HUES64 (cell line): ENCODE data around the gene DERA.
"Not testable (repeated sequence)": the region's sequence is repeated elsewhere in the genome, so short reads cannot be mapped to it uniquely, and the experiment has no call there.

Source experiments
- H3K27ac ChIP-seq: 2 replicates; pipeline ENCODE4 v1.7.0; 2013; ENCODE audit warnings: low read depth, low read length, inconsistent platforms
- H3K27me3 ChIP-seq: 2 replicates; pipeline ENCODE4 v1.6.1; 2013; ENCODE audit warnings: mild to moderate bottlenecking, low read length; ENCODE audit not compliant: insufficient read depth
- H3K36me3 ChIP-seq: 2 replicates; pipeline ENCODE4 v1.6.1; 2013; ENCODE audit warnings: mild to moderate bottlenecking, low read length; ENCODE audit not compliant: insufficient read depth
- H3K4me1 ChIP-seq: 2 replicates; pipeline ENCODE4 v1.6.1; 2013; ENCODE audit warnings: mild to moderate bottlenecking, low read length, moderate library complexity; ENCODE audit not compliant: insufficient read depth
- H3K4me3 ChIP-seq: 2 replicates; pipeline ENCODE4 v1.5.1; 2013; ENCODE audit warnings: mild to moderate bottlenecking, low read length, moderate library complexity
- H3K9ac ChIP-seq: 2 replicates; pipeline ENCODE4 v1.6.1; 2013; ENCODE audit warnings: mild to moderate bottlenecking, low read depth, low read length
- H3K9me3 ChIP-seq: 2 replicates; pipeline ENCODE4 v1.6.1; 2013; ENCODE audit warnings: low read depth, low read length; ENCODE audit not compliant: insufficient read depth
- WGBS: fragments of 150-250, 120-280 bp; methylation state at CpG from one replicate; pipeline ENCODE4 v1.1.7; 2013; ENCODE audit warnings: missing lambda C conversion rate; 5-methylcytosine and 5-hydroxymethylcytosine counted together

Gene DERA

GRCh38 chr12:16012117-16012516 is 101.0 kb downstream of the DERA start:
- Histone ChIP-seq H3K4me3 (no peak overlapping the region), H3K9me3 (peaks cover 20% of the 10 kb centered on the region), H3K9ac (no peak overlapping the region), H3K36me3 (no peaks in the 10 kb centered on the region), H3K4me1 (no peaks in the 10 kb centered on the region), H3K27ac (no peak overlapping the region), H3K27me3 (no peaks in the 10 kb centered on the region)

- not testable (repeated sequence) for H3K4me3 ChIP-seq, H3K27ac ChIP-seq, H3K4me1 ChIP-seq, H3K9ac ChIP-seq, H3K36me3 ChIP-seq, H3K27me3 ChIP-seq
- peaks cover 20% of the 10 kb centered on the region for H3K9me3 ChIP-seq
- 93% methylated on average over 1 of the region's 1 CpG for WGBS
Observed at GRCh38 chr12:16013722-16014121, 102.6 kb downstream of the DERA start.

- not testable (repeated sequence) for H3K36me3 ChIP-seq, H3K9ac ChIP-seq, H3K4me1 ChIP-seq, H3K4me3 ChIP-seq, H3K27me3 ChIP-seq, H3K27ac ChIP-seq
- WGBS, result 95% methylated on average over 6 of the region's 6 CpGs
- peaks cover 21% of the 10 kb centered on the region for H3K9me3 ChIP-seq
Observed at GRCh38 chr12:16014394-16014793, 103.3 kb downstream of the DERA start.

DNA sequence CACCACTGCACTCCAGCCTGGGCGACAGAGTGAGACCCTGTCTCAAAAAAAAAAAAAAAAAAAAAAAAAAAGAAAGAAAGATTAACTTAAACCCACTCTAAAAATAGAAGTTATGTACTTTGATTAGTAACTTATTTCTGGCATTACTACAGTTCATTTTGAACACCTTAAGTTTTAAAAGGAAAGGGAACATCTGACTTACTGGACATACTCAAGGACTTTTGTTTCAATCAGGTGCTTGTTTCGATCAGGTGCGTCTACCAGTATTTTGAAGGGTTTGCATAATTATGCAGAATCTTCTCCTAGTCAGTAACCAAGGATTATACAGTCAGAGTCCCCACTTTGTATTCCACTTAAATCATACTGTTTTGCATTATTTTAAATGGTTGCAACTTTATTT is 105.6 kb downstream of the DERA start:
- peaks cover 37% of the 10 kb centered on the region for H3K9me3 ChIP-seq
- no peak overlapping the region for H3K27ac ChIP-seq
- no peak overlapping the region for H3K9ac ChIP-seq
- peaks cover 2% of the 10 kb centered on the region; the same call in 1 of the 2 replicates for H3K36me3 ChIP-seq
- H3K4me1 ChIP-seq, result no peaks in the 10 kb centered on the region
- H3K27me3 ChIP-seq, result no peaks in the 10 kb centered on the region
- H3K4me3 ChIP-seq, result no peak overlapping the region
- 100% methylated on average over 2 of the region's 3 CpGs for WGBS

DNA sequence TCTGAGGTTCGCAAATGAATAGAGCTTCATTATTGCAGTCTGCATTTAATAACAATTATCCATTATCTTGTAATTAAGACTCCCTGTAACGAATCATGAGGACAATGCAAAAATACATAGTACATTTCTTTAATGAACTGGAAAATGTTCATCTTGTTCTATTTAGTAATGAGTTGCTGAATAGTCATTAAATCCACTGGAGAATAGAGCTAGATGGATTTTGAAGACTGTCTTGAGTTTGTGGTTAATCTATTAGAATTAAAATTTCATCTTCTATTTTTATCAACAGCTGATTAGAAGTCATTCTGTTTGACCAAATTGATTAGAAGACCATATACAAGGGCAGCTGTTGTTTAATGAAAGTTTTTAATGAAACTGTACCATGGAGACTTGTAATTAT is 107.2 kb downstream of the DERA start:
- Histone ChIP-seq H3K36me3 (peaks cover 2% of the 10 kb centered on the region; the same call in 1 of the 2 replicates), H3K4me3 (no peak overlapping the region), H3K27me3 (no peaks in the 10 kb centered on the region), H3K9me3 (peaks cover 37% of the 10 kb centered on the region), H3K9ac (no peak overlapping the region), H3K4me1 (no peaks in the 10 kb centered on the region), H3K27ac (no peak overlapping the region)
- 100% methylated on average over 1 of the region's 2 CpGs for WGBS

DNA sequence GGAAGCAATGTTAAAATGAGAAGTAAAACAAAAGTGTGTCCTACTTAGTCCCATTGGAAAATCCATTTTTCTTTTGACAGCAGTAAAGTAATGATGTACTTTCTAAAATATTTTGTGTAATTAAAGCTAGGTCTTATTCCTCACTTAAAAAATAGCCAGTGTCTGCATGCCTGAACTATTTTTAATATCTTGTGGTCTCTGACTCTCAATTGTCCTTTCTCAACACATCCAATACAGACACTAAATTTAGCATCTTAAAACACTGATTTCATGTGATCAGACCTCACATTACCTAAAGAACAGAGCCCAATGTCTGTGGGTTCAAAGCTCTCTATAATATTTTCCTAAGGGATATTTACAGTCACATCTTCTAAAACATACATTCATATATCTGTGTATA is 108.0 kb downstream of the DERA start:
- H3K36me3 ChIP-seq, result peaks cover 2% of the 10 kb centered on the region; the same call in 1 of the 2 replicates

DNA sequence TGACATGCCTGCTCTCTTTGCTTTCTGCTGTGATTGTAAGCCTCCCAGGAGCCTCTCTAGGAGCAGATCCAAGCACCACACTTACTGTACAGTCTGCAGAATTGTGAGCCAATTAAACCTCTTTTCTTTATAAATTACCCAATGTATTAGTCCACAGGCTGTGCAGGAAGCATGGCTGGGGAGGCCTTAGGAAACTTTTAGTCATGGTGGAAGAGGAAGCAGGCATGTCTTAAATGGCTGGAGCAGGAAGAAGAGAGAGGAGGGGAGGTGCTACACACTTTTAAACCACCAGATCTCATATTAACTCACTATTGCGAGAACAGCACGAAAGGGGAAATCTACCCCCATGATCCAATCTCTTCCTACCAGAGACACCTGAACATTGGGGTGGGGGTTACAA is 108.9 kb downstream of the DERA start:
- Histone ChIP-seq H3K27me3 (no peaks in the 10 kb centered on the region), H3K27ac (no peak overlapping the region), H3K9me3 (peaks cover 22% of the 10 kb centered on the region), H3K4me3 (no peak overlapping the region), H3K9ac (no peak overlapping the region), H3K4me1 (no peaks in the 10 kb centered on the region), H3K36me3 (peaks cover 2% of the 10 kb centered on the region; the same call in 1 of the 2 replicates)
- WGBS, result 100% methylated on average over 2 of the region's 2 CpGs

More for the DNA sequence above, 108.0 kb downstream of the DERA start:
- peaks cover 30% of the 10 kb centered on the region for H3K9me3 ChIP-seq
- no peak overlapping the region for H3K9ac ChIP-seq
- no peak overlapping the region for H3K4me3 ChIP-seq
- no peaks in the 10 kb centered on the region for H3K4me1 ChIP-seq
- H3K27ac ChIP-seq, result no peak overlapping the region
- H3K27me3 ChIP-seq, result no peaks in the 10 kb centered on the region

DNA sequence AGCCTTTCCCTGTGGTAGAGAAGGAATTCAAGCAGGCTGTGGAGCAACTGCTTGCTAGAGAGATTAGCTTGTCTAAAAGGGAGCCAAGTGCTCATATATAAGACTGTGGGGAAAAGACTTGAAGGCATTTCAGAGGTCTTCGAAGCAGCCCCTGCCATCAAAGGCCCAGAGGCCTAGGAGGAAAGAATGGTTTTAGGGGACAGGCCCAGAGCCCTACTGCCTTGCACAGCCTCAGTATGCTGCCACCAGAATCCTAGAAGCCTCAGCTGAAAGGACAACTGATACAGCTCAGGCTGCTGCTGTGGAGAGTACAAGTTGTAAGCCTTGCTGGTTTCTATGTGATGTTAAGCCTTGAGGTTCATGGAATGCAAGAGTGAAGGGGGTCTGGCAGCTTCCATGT is 109.9 kb downstream of the DERA start:
- Histone ChIP-seq H3K27me3 (no peaks in the 10 kb centered on the region), H3K27ac (no peak overlapping the region), H3K4me1 (no peaks in the 10 kb centered on the region), H3K36me3 (peaks cover 2% of the 10 kb centered on the region; the same call in 1 of the 2 replicates), H3K9ac (no peak overlapping the region), H3K9me3 (peaks cover 17% of the 10 kb centered on the region; the same call in 1 of the 2 replicates), H3K4me3 (no peak overlapping the region)
- WGBS, result 98% methylated on average over 1 of the region's 1 CpG

DNA sequence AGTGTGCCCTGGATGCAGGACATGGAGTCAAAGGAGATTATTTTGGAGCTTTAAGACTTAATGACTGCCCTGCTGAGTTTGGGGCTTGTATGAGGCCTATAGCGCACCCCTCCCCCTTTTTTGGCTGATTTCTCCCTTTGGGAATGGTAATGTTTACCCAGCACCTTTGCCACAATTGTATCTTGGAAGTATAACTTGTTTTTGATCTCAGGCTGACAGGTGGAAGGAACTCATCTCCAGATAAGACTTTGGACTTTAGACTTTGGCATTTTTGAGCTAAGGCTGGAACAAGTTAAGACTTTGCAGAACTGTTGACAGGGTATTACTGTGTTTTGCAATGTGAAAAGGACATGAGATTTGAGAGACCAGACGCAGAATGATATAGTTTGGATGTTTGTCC is 110.5 kb downstream of the DERA start:
- Histone ChIP-seq H3K9ac (no peak overlapping the region), H3K27ac (no peak overlapping the region), H3K4me3 (no peak overlapping the region), H3K9me3 (peaks cover 17% of the 10 kb centered on the region; the same call in 1 of the 2 replicates), H3K4me1 (no peaks in the 10 kb centered on the region), H3K36me3 (peaks cover 2% of the 10 kb centered on the region; the same call in 1 of the 2 replicates), H3K27me3 (no peaks in the 10 kb centered on the region)
- WGBS, result 97% methylated on average over 2 of the region's 2 CpGs

- no peak overlapping the region for H3K9ac ChIP-seq
- H3K9me3 ChIP-seq, result no peaks in the 10 kb centered on the region; the same call in 1 of the 2 replicates
- no peak overlapping the region for H3K4me3 ChIP-seq
- 100% methylated on average over 2 of the region's 2 CpGs for WGBS
- no peaks in the 10 kb centered on the region for H3K27me3 ChIP-seq
- peaks cover 10% of the 10 kb centered on the region; the same call in 1 of the 2 replicates for H3K4me1 ChIP-seq
- H3K27ac ChIP-seq, result no peak overlapping the region
- no peaks in the 10 kb centered on the region for H3K36me3 ChIP-seq
Observed at GRCh38 chr12:16027002-16027401, 115.9 kb downstream of the DERA start.

- no peaks in the 10 kb centered on the region for H3K9me3 ChIP-seq
- WGBS, result 90% methylated on average over 2 of the region's 2 CpGs
- H3K4me1 ChIP-seq, result peaks cover 12% of the 10 kb centered on the region
- H3K4me3 ChIP-seq, result no peak overlapping the region
- H3K27me3 ChIP-seq, result no peaks in the 10 kb centered on the region
- H3K27ac ChIP-seq, result no peak overlapping the region
- no peaks in the 10 kb centered on the region for H3K36me3 ChIP-seq
- H3K9ac ChIP-seq, result no peak overlapping the region
Observed at GRCh38 chr12:16030744-16031143, 119.6 kb downstream of the DERA start.

- Histone ChIP-seq H3K9me3 (no peaks in the 10 kb centered on the region), H3K36me3 (no peaks in the 10 kb centered on the region), H3K4me3 (no peak overlapping the region), H3K27ac (no peak overlapping the region), H3K4me1 (peaks cover 19% of the 10 kb centered on the region), H3K9ac (no peak overlapping the region), H3K27me3 (no peaks in the 10 kb centered on the region)
- WGBS, result 94% methylated on average over 5 of the region's 5 CpGs
Observed at GRCh38 chr12:16034136-16034817, 123.1 kb downstream of the DERA start.
